T-helper 2 cell treated with Interferon-gamma antibody and Interleukin-4, amounts not matched to agents 5 μg/mL and 100 μg/mL, for 36 hours (primary cell): ENCODE measurements around the gene VAV3.

Source experiments
- DNase-seq: peaks from one replicate; pipeline ENCODE4 v3.0.0; 2021; ENCODE audit warnings: low spot score
- H3K27ac Mint-ChIP-seq: one replicate; pipeline ENCODE4 v1.8.0; 2021; ENCODE audit warnings: mild to moderate bottlenecking, mixed read lengths
- H3K27me3 Mint-ChIP-seq: one replicate; pipeline ENCODE4 v1.8.0; 2021; ENCODE audit warnings: low read depth, mixed read lengths
- H3K36me3 Mint-ChIP-seq: one replicate; pipeline ENCODE4 v1.8.0; 2021; ENCODE audit warnings: low read depth, mixed read lengths
- H3K4me1 Mint-ChIP-seq: one replicate; pipeline ENCODE4 v1.8.0; 2021; ENCODE audit warnings: low read depth, mixed read lengths
- H3K4me3 Mint-ChIP-seq: one replicate; pipeline ENCODE4 v1.8.0; 2022; ENCODE audit warnings: mild to moderate bottlenecking, moderate library complexity, mixed read lengths
- H3K9me3 Mint-ChIP-seq: one replicate; pipeline ENCODE4 v1.8.0; 2021; ENCODE audit warnings: mixed read lengths

Gene VAV3

DNA sequence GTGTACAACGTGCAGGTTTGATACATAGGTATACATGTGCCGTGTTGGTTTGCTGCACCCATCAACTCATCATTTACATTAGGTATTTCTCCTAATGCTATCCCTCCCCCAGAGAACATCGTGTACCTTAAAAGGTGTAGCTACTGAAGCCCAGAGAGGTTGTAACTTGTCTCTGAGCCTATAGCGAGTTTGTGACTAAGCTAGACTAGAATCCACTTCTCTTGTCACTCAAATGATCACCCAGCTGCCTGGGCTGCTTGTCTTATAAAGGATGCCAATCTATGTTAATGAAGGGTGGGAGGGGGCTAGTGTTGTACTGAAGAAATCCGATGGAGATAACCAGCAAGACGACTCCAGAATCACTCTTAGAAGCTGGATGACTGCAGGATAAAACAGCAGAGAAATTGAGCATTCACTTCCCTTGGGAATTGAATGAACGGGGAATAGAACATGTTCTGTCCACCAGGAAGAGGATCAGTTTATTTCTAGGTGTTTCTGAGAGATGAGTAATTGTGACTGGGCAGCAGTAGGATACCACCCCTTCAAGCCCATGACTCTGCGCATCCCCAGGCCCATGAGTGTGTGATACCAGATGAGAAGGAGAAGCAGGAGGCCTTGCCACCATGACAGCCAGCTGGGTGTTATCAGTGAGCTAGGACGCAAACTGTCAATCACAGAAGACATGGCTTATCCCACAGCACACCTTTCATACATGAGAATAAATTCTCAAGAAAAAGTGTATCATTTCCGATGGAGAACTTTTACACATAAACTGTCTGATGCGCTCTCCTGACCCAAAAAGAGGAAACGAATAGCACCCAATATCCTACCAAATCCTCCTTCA, 433.7 kb downstream of the VAV3 start:
- no peak for DNase-seq
- no peaks in the 10 kb centered on the region for H3K36me3 Mint-ChIP-seq
- H3K27me3 Mint-ChIP-seq = peaks cover 2% of the 10 kb centered on the region
- no peak overlapping the region for H3K4me3 Mint-ChIP-seq
- H3K9me3 Mint-ChIP-seq = no peaks in the 10 kb centered on the region
- H3K27ac Mint-ChIP-seq = no peak overlapping the region
- no peaks in the 10 kb centered on the region for H3K4me1 Mint-ChIP-seq

GRCh38 chr1:107530543-107530942, 434.4 kb downstream of the VAV3 start:
- Mint-ChIP-seq H3K4me3 (no peak overlapping the region), H3K27ac (no peak overlapping the region), H3K36me3 (no peaks in the 10 kb centered on the region), H3K9me3 (no peaks in the 10 kb centered on the region), H3K4me1 (no peaks in the 10 kb centered on the region), H3K27me3 (peaks cover 2% of the 10 kb centered on the region)
- no peak for DNase-seq

DNA sequence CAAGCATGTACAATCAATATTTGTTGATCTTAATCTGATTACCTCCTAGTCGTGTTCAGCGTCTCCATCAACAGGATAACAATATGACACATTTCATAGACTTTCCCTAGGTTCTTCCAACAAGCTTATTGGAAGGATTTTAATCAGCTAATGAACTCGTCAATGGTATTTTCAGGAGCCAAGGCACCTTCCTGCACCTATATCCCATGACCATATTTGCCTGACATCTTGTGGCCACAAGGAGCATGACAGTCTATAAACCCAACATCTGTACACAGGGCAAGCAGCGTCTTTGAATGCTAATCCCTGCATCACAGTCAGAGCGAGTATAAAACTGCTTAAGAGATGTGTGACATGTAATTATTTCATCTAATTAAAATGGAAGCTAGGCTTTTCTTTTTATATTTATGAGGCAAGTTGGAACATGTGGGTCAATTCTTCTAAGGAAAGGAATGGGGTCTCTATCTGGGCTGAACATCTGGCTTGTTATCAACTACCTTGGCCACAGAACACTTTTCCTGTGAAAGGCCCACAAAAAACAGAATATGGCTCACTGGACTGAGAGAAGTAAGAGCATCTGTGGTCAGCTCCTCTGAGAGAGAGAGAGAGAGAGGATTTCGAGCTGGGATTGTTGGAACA, 435.4 kb downstream of the VAV3 start:
- DNase-seq = no peak
- H3K4me3 Mint-ChIP-seq = no peak overlapping the region

DNA sequence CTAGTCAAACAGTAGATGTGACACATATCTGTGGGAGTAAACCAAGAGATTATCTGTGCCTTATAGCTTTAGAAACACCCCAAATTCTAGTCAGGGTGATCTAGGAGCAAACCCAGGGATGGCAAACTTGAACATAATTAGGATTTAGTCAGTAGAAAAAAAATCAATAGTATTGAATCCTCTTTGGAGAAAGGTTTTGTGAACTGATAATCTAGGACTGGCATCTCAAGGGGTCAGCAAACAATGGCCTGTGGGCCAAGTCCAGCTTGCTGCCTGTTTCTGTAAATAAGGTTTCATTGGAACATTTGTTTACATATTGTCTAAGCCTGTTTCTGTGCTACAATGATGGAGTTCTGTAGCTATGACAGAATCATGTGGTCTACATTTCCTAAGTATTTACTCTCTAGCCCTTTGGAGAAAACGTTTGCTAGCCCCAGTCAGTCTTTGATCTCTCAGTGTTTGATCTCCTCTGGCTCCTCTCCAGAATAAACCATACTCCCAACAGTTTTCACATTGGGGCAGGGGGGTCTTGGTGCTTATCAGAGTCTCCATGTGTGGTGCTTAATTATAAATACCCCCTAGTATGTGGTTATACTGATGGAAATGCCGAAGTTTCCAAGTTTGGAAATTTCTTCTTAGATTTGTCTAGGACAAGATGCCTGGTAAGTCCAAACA, 438.3 kb downstream of the VAV3 start:
- Mint-ChIP-seq H3K9me3 (no peaks in the 10 kb centered on the region), H3K4me1 (no peaks in the 10 kb centered on the region), H3K36me3 (no peaks in the 10 kb centered on the region), H3K27ac (no peak overlapping the region), H3K27me3 (peaks cover 2% of the 10 kb centered on the region), H3K4me3 (no peak overlapping the region)
- DNase-seq = no peak

More for the DNA sequence above, 435.4 kb downstream of the VAV3 start:
- Mint-ChIP-seq H3K27me3 (peaks cover 2% of the 10 kb centered on the region), H3K9me3 (no peaks in the 10 kb centered on the region), H3K27ac (no peak overlapping the region), H3K4me1 (no peaks in the 10 kb centered on the region), H3K36me3 (no peaks in the 10 kb centered on the region)

- Mint-ChIP-seq H3K27me3 (peaks cover 2% of the 10 kb centered on the region), H3K9me3 (no peaks in the 10 kb centered on the region), H3K36me3 (no peaks in the 10 kb centered on the region), H3K4me1 (no peaks in the 10 kb centered on the region), H3K4me3 (no peak overlapping the region), H3K27ac (no peak overlapping the region)
- no peak for DNase-seq
These were observed 439.0 kb downstream of the VAV3 start for GRCh38 chr1:107525961-107526360.

DNA sequence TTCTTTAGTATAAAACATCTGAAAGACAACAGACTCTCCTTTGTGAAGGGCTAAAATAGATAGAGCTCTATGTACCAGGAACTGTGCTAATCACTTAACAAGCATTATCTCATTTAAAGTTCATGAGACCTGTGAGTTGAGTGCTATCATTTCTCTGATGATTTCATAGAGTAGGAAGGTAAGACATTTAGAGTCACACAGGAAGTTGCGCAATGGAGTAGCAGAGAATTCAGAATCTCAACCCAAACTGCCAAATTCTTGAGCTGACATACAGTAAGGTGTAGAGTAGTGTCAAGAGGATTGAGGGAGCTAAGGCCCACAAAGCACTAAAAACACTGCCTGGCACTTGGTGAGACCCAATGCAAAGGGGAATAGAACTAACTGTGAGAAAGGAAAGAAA, 439.8 kb downstream of the VAV3 start:
- H3K9me3 Mint-ChIP-seq = no peaks in the 10 kb centered on the region
- no peak overlapping the region for H3K27ac Mint-ChIP-seq
- no peak for DNase-seq
- H3K36me3 Mint-ChIP-seq = no peaks in the 10 kb centered on the region
- no peak overlapping the region for H3K4me3 Mint-ChIP-seq
- H3K4me1 Mint-ChIP-seq = no peaks in the 10 kb centered on the region
- H3K27me3 Mint-ChIP-seq = peaks cover 2% of the 10 kb centered on the region

GRCh38 chr1:107524301-107524700, 440.7 kb downstream of the VAV3 start:
- DNase-seq = no peak
- Mint-ChIP-seq H3K27me3 (peaks cover 2% of the 10 kb centered on the region), H3K36me3 (no peaks in the 10 kb centered on the region), H3K9me3 (no peaks in the 10 kb centered on the region), H3K4me3 (no peak overlapping the region), H3K4me1 (no peaks in the 10 kb centered on the region), H3K27ac (no peak overlapping the region)

DNA sequence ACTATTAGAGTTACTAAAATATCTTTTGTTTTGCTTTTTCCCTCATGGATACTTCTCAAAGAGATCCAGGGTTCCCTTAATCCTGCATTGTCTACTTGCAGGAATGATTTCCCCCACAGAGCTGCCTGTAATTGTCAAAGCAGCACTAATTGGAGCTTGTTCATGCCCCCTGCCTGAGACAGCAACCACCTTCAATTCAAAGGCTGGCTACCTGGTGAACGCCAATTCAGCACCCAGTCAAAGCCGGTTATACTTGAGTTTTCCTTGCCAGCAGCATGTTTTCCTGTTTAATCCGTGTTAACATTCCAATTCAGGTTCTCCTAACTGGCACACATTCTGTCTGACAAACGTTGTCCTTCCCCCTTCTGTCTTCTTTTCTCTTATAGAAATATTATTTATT, 441.2 kb downstream of the VAV3 start:
- Mint-ChIP-seq H3K9me3 (no peaks in the 10 kb centered on the region), H3K4me1 (no peaks in the 10 kb centered on the region), H3K27me3 (peaks cover 2% of the 10 kb centered on the region), H3K36me3 (no peaks in the 10 kb centered on the region), H3K27ac (no peak overlapping the region), H3K4me3 (no peak overlapping the region)
- no peak for DNase-seq

GRCh38 chr1:107523061-107523460, 441.9 kb downstream of the VAV3 start:
- no peak overlapping the region for H3K4me3 Mint-ChIP-seq
- no peaks in the 10 kb centered on the region for H3K27me3 Mint-ChIP-seq
- no peak overlapping the region for H3K27ac Mint-ChIP-seq
- H3K4me1 Mint-ChIP-seq = no peaks in the 10 kb centered on the region
- no peaks in the 10 kb centered on the region for H3K9me3 Mint-ChIP-seq
- no peak for DNase-seq
- no peaks in the 10 kb centered on the region for H3K36me3 Mint-ChIP-seq
